Neural progenitor cell (in vitro differentiated cells): Measurements from ENCODE around the gene ZNRD2.
"Not testable (repeated sequence)": the region's sequence is repeated elsewhere in the genome, so short reads cannot be mapped to it uniquely, and the experiment has no call there.

Source experiments
- EZH2 ChIP-seq: fragments of 200-600 bp; sonication (generic); IDR thresholded peaks from 2 replicates; pipeline ENCODE4 v1.6.1; 2017; ENCODE audit warnings: antibody characterized with exemption, mild to moderate bottlenecking, moderate library complexity
- TF ChIP-seq, protein P1 (sequence below): fragments of 200-600 bp; sonication (generic); IDR thresholded peaks from 2 replicates; pipeline ENCODE4 v1.5.1; 2017; ENCODE audit warnings: antibody characterized with exemption, mild to moderate bottlenecking

DNA sequence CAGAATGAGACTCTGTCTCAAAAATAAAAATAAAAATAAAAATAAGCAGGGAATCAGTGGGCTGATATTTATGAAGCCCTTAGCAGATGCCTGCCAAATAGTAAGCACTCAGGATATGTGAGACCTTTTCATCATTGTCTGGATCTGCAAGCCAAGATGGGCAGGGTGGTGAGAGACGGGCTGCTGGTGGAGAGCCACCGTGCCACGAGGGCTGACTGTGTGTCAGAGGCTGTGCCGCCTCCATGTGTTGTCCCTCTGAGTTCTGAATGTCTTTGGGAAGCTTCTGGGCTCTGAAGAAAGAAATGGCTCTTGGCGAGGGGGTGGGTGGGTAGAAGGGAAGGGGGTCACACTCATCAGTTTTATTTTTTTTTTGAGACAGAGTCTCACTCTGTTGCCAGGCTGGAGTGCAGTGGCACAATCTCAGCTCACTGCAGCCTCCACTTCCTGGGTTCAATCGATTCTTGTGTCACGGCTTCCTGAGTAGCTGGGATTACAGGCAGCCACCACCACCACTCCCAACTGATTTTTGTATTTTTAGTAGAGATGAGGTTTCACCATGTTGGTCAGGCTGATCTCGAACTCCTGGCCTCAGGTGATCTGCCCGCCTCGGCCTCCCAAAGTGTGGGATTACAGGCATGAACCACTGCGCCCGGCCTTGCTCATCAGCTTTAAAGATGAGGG lies 5.3 kb upstream of the ZNRD2 start:
- TF ChIP-seq, protein P1, sequence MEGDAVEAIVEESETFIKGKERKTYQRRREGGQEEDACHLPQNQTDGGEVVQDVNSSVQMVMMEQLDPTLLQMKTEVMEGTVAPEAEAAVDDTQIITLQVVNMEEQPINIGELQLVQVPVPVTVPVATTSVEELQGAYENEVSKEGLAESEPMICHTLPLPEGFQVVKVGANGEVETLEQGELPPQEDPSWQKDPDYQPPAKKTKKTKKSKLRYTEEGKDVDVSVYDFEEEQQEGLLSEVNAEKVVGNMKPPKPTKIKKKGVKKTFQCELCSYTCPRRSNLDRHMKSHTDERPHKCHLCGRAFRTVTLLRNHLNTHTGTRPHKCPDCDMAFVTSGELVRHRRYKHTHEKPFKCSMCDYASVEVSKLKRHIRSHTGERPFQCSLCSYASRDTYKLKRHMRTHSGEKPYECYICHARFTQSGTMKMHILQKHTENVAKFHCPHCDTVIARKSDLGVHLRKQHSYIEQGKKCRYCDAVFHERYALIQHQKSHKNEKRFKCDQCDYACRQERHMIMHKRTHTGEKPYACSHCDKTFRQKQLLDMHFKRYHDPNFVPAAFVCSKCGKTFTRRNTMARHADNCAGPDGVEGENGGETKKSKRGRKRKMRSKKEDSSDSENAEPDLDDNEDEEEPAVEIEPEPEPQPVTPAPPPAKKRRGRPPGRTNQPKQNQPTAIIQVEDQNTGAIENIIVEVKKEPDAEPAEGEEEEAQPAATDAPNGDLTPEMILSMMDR = not testable (repeated sequence)
- not testable (repeated sequence) for TF ChIP-seq EZH2
